ENCODE measurements around the gene TEX38. TPM values are rescaled to one million over a fixed set of nuclear protein-coding genes. Genes with fewer than 3 reads are reported as not detected.
A peak's percentile ranks its signal among the peaks of the same experiment; 100 is the strongest.

TEX38 gene
- total and polyA plus RNA-seq, 2 of the 13 experiments (the other 11 are each of a cell fraction or from before 2014, with no cell fraction given), result 0.18 TPM; not detected in 1

GRCh38 chr1:46718727-46719622 is 47.3 kb downstream of the TEX38 start, which contains the start of gene EFCAB14 (continued):
- TF ChIP-seq IRF9 (CRISPR knock-in tag; IDR thresholded peaks at IDR 0.05; ENCODE audit: borderline replicate concordance), result peak; percentile 74; the same call in 1 of the 2 replicates
- TF ChIP-seq SPEN (CRISPR knock-in tag; IDR thresholded peaks at IDR 0.05; ENCODE audit: low read depth), result peak; percentile 80
- TF ChIP-seq KAT8 (CRISPR knock-in tag; IDR thresholded peaks at IDR 0.05), result peak; percentile 94
- TF ChIP-seq TMF1 (CRISPR knock-in tag; IDR thresholded peaks at IDR 0.05; ENCODE audit: low read depth), result no peak
- TF ChIP-seq ZNF780A (CRISPR knock-in tag; IDR thresholded peaks at IDR 0.05), result no peak
- peak; percentile 62 for TF ChIP-seq POLR2AphosphoS5 (IDR thresholded peaks at IDR 0.05; ENCODE audit: low read depth, low read length)
- TF ChIP-seq ZFP82 (CRISPR knock-in tag; IDR thresholded peaks at IDR 0.05; ENCODE audit: borderline replicate concordance), result no peak
- no peak for TF ChIP-seq MED8 (CRISPR knock-in tag; IDR thresholded peaks at IDR 0.05; ENCODE audit: insufficient replicate concordance)
- TF ChIP-seq SMAD9 (CRISPR knock-in tag; IDR thresholded peaks at IDR 0.05), result no peak
- TF ChIP-seq ZBTB8A (CRISPR knock-in tag; IDR thresholded peaks at IDR 0.05; ENCODE audit: borderline replicate concordance, low read depth), result no peak
- no peak for TF ChIP-seq ZSCAN30 (CRISPR knock-in tag; IDR thresholded peaks at IDR 0.05)
- TF ChIP-seq HDAC1 (CRISPR knock-in tag; IDR thresholded peaks at IDR 0.05), result peak; percentile 83
- no peak for TF ChIP-seq AHDC1 (CRISPR knock-in tag; IDR thresholded peaks at IDR 0.05; ENCODE audit: borderline replicate concordance)
- no peak for TF ChIP-seq NR2F2 (IDR thresholded peaks at IDR 0.05; ENCODE audit: borderline replicate concordance, low read depth)
- peak in 1 of 2 experiments; percentile 72; a peak in 1 of 4 replicates for TF ChIP-seq KLF16 (CRISPR knock-in tag; IDR thresholded peaks at IDR 0.05)
- no peak; the same call in 1 of the 2 replicates for TF ChIP-seq ZNF274 (CRISPR knock-in tag; IDR thresholded peaks at IDR 0.05)
- peak; percentile 99 for TF ChIP-seq CREB1 (IDR thresholded peaks at IDR 0.05)
- TF ChIP-seq CREB1 (CRISPR knock-in tag; IDR thresholded peaks at IDR 0.05), result peak; percentile 97
- peak; percentile 86 for TF ChIP-seq CREM (IDR thresholded peaks at IDR 0.05)
- TF ChIP-seq CREM (CRISPR knock-in tag; IDR thresholded peaks at IDR 0.05), result no peak
- TF ChIP-seq KAT7 (CRISPR knock-in tag; IDR thresholded peaks at IDR 0.05; ENCODE audit: borderline replicate concordance), result peak; percentile 87; the same call in 1 of the 2 replicates
- TF ChIP-seq YEATS4 (CRISPR knock-in tag; IDR thresholded peaks at IDR 0.05; ENCODE audit: borderline replicate concordance), result peak; percentile 81
- TF ChIP-seq ZNF550 (CRISPR knock-in tag; IDR thresholded peaks at IDR 0.05; ENCODE audit: borderline replicate concordance), result no peak
